ENCODE measurements around the gene CASP5. TPM values are rescaled to one million over a fixed set of nuclear protein-coding genes. Genes with fewer than 3 reads are reported as not detected.

Gene CASP5
- polyA plus RNA-seq, 1 donor from 2014 or later, result not detected

- Histone ChIP-seq H3K27ac (ENCODE audit: low read length) (no peak overlapping the region), H3F3A (ENCODE audit: insufficient read depth, low read length, poor library complexity, severe bottlenecking) (no peaks in the 10 kb centered on the region), H2AFZ (ENCODE audit: low read depth, low read length) (no peak overlapping the region)
Observed at GRCh38 chr11:104957280-104957679, 65.7 kb downstream of the CASP5 start.

GRCh38 chr11:104956528-104956927, 66.4 kb downstream of the CASP5 start:
- Histone ChIP-seq H3K27ac (ENCODE audit: low read length) (no peak overlapping the region), H3K27me3 (ENCODE audit: insufficient read depth, low read depth, low read length) (no peaks in the 10 kb centered on the region), H3K36me3 (ENCODE audit: insufficient read depth, low read length) (no peaks in the 10 kb centered on the region), H3K9ac (ENCODE audit: low read length) (no peak overlapping the region), H3K79me2 (replicated peaks; ENCODE audit: insufficient read depth, low read length) (no peaks in the 10 kb centered on the region), H2AFZ (ENCODE audit: low read depth, low read length) (no peak overlapping the region), H3K4me3 (ENCODE audit: low read length) (no peak overlapping the region), H4K20me1 (ENCODE audit: insufficient read depth) (no peaks in the 10 kb centered on the region), H3K9me3 (ENCODE audit: low read length) (no peaks in the 10 kb centered on the region), H3K9me2 (ENCODE audit: insufficient read depth, low read length) (no peaks in the 10 kb centered on the region), H3K4me2 (ENCODE audit: low read length) (no peak overlapping the region), H3F3A (ENCODE audit: insufficient read depth, low read length, poor library complexity, severe bottlenecking) (no peaks in the 10 kb centered on the region)
- TF ChIP-seq POLR2AphosphoS5 (IDR thresholded peaks at IDR 0.05), result no peak
- no peak for TF ChIP-seq REST (IDR thresholded peaks at IDR 0.05; ENCODE audit: borderline replicate concordance)
- TF ChIP-seq EZH2 (IDR thresholded peaks at IDR 0.05; ENCODE audit: borderline replicate concordance, insufficient read depth, low read length, poor library complexity, severe bottlenecking), result no peak
- no peak for TF ChIP-seq TAF1 (IDR thresholded peaks at IDR 0.05; ENCODE audit: low read depth)
- no peak for TF ChIP-seq RAD21 (conservative IDR thresholded peaks at IDR 0.05)
- no peak for TF ChIP-seq EP300 (conservative IDR thresholded peaks at IDR 0.05; ENCODE audit: poor library complexity, severe bottlenecking)
- no peak for TF ChIP-seq MXI1 (conservative IDR thresholded peaks at IDR 0.05; ENCODE audit: poor library complexity, severe bottlenecking)

More at GRCh38 chr11:104957280-104957679, 65.7 kb downstream of the CASP5 start:
- no peak overlapping the region for H3K4me3 ChIP-seq (ENCODE audit: low read length)
- no peaks in the 10 kb centered on the region for H3K9me2 ChIP-seq (ENCODE audit: insufficient read depth, low read length)
- no peaks in the 10 kb centered on the region for H3K36me3 ChIP-seq (ENCODE audit: insufficient read depth, low read length)
- TF ChIP-seq EZH2 (IDR thresholded peaks at IDR 0.05; ENCODE audit: borderline replicate concordance, insufficient read depth, low read length, poor library complexity, severe bottlenecking) (no peak), TAF1 (IDR thresholded peaks at IDR 0.05; ENCODE audit: low read depth) (no peak), SMC3 (conservative IDR thresholded peaks at IDR 0.05; ENCODE audit: poor library complexity) (no peak), REST (IDR thresholded peaks at IDR 0.05; ENCODE audit: borderline replicate concordance) (no peak), POLR2AphosphoS5 (IDR thresholded peaks at IDR 0.05) (no peak), RAD21 (conservative IDR thresholded peaks at IDR 0.05) (no peak), EP300 (conservative IDR thresholded peaks at IDR 0.05; ENCODE audit: poor library complexity, severe bottlenecking) (no peak), MXI1 (conservative IDR thresholded peaks at IDR 0.05; ENCODE audit: poor library complexity, severe bottlenecking) (no peak), CTCF (IDR thresholded peaks at IDR 0.05; ENCODE audit: poor library complexity, severe bottlenecking) (no peak)
- no peaks in the 10 kb centered on the region for H3K27me3 ChIP-seq (ENCODE audit: insufficient read depth, low read depth, low read length)
- H3K4me2 ChIP-seq (ENCODE audit: low read length), result no peak overlapping the region
- H3K79me2 ChIP-seq (replicated peaks; ENCODE audit: insufficient read depth, low read length), result no peaks in the 10 kb centered on the region
- no peaks in the 10 kb centered on the region for H4K20me1 ChIP-seq (ENCODE audit: insufficient read depth)
- no peak overlapping the region for H3K9ac ChIP-seq (ENCODE audit: low read length)
- no peaks in the 10 kb centered on the region for H3K9me3 ChIP-seq (ENCODE audit: low read length)
